ENCODE results near the gene DGKZ. TPM values are rescaled to one million over a fixed set of nuclear protein-coding genes. Genes with fewer than 3 reads are reported as not detected.

The DGKZ gene
- total and polyA plus RNA-seq, 2 of the 13 experiments (the other 11 are each of a cell fraction or from before 2014, with no cell fraction given) = 15.8 to 20.7 TPM

DNA sequence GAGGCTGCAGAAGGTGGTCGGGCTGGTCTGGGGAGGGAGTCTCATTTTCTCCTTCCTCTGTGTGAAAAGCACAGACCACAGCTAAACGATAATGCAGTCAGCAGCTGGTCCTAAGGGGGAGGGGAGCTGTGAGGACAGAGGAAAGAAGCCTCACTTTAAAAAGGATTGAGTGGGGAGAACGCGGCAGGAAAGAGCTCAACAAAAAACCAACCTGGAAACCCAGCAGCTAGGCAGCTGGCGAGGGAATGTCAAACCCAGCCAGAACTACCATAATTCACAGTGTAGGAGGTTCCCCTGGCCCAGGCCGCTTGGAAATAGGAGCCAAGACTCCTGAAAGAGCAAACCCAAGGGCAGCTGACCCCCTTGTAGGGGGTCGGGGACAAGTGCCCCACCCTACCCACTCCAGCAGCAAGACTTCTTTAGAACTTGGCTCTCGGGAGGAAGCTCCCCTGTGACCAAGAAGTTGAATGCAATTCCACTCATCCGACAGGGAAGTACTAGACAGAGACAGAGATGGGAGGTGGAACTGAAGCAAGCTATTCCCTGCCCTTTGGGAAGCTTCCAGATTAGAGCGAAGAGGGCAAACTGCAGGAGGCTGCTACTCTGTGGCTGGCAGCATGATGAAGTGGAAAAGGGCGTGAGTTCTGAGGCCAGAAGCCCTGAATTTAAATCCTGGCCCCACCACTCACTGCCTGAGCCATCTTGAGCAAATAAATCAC lies 16.5 kb upstream of the DGKZ start:
- H4K20me1 ChIP-seq (ENCODE audit: insufficient read depth, low read length) = peaks cover 7% of the 10 kb centered on the region; the same call in 1 of the 2 replicates
- H3K4me2 ChIP-seq (ENCODE audit: low read depth, low read length) = no peak overlapping the region
- no peak for DNase-seq (ENCODE audit: low spot score)
- no peaks in the 10 kb centered on the region for H3K9me3 ChIP-seq (ENCODE audit: low read length)
- BruUV-seq (replicated peaks) = no TSS peak
- POLR2A ChIA-PET = interaction anchor here (2.6 kb wide), 1 partner anchor 88 kb away, joined by 7 read pairs; no protein-coding TSS in a partner anchor
- H3K36me3 ChIP-seq (replicated peaks in 1 of 2; ENCODE audit: control insufficient read depth in 1 of 2, insufficient read depth in 2 of 2, low read length in 2 of 2) = no peaks in the 10 kb centered on the region
- peaks cover 21 to 81% of the 10 kb centered on the region in 2 experiments for H3K27me3 ChIP-seq (ENCODE audit: control insufficient read depth in 1 of 2, insufficient read depth in 2 of 2, low read length in 2 of 2)
- H3K79me2 ChIP-seq (ENCODE audit: insufficient read depth, low read length) = no peaks in the 10 kb centered on the region
- H3K27ac ChIP-seq (ENCODE audit: extremely low read length, insufficient read depth, low read length) = no peak overlapping the region
- no peak for ATAC-seq
- 13% methylated on average over 10 of the region's 11 CpGs for WGBS (ENCODE audit: low lambda C conversion rate)
- H3K9ac ChIP-seq (ENCODE audit: insufficient read depth, low read depth, low read length) = no peak overlapping the region
- no peak overlapping the region for H2AFZ ChIP-seq (ENCODE audit: low read length)
- H3K4me3 ChIP-seq (replicated peaks in 1 of 3; ENCODE audit: insufficient read depth in 1 of 3, low read depth in 2 of 3, low read length in 3 of 3) = no peak overlapping the region
- no peaks in the 10 kb centered on the region for H3K4me1 ChIP-seq (ENCODE audit: insufficient read depth, low read length)
- intact Hi-C loops (cut with micrococcal nuclease; ENCODE audit: unreplicated experiment) (no loop called here), in situ Hi-C loops (cut with HindIII; ENCODE audit: extremely low pct_ligation_motif_present, low pct_unique_long_range_greater_than_20kb) (no loop called here)
- FAIRE-seq = no peak
- CTCF ChIA-PET (ENCODE audit: low intra/inter-chr PET ratio, low total read pairs) = no interaction called here
- peak; percentile 35; the same call in 1 of the 2 replicates for TF ChIP-seq GZF1 (CRISPR knock-in tag; IDR thresholded peaks at IDR 0.05)
- TF ChIP-seq ZBTB20 (CRISPR knock-in tag; IDR thresholded peaks at IDR 0.05; ENCODE audit: borderline replicate concordance, low read depth) = no peak

DNA sequence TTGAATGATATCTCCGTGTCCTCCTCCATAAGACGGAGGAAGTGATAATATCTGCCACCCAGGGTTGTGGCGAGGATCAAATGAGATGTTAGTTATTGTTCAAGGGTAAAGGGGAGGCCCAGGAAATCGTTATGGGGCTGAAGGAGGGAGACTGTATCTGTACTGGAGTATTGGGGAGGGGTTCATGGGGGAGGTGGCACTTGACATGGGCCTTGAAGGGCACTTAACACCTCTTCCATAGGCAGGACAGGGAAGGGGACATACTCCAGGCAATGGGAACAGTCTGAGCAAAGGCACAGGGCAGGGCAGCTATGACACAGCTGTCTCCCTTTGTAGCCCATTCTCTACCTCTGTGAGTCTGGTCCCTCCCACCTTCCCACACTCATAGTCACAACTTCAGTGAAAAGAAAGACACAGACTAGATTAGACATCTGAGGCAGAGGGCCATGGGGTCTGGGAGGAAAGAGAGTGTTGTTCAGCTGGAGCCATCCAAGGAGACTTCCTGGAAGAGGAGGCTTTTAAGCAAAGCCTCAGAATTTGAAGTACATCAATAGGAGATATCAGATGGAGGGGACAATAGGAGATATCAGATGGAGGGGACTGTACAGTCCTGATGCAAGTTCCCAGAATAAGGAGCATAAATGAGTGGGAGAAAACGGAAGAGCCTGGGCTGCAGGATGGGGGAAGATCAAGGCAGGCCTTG lies 15.8 kb upstream of the DGKZ start:
- TF ChIP-seq FOXM1 (CRISPR knock-in tag; IDR thresholded peaks at IDR 0.05) (no peak), TARDBP (CRISPR knock-in tag; IDR thresholded peaks at IDR 0.05) (no peak), TBX3 (IDR thresholded peaks at IDR 0.05; ENCODE audit: borderline replicate concordance) (no peak), POLR2AphosphoS5 (IDR thresholded peaks at IDR 0.05; ENCODE audit: low read depth, low read length) (no peak), ZBTB20 (CRISPR knock-in tag; IDR thresholded peaks at IDR 0.05; ENCODE audit: borderline replicate concordance, low read depth) (no peak), ZNF232 (CRISPR knock-in tag; IDR thresholded peaks at IDR 0.05; ENCODE audit: borderline replicate concordance) (no peak)
- TF ChIP-seq, protein P1, sequence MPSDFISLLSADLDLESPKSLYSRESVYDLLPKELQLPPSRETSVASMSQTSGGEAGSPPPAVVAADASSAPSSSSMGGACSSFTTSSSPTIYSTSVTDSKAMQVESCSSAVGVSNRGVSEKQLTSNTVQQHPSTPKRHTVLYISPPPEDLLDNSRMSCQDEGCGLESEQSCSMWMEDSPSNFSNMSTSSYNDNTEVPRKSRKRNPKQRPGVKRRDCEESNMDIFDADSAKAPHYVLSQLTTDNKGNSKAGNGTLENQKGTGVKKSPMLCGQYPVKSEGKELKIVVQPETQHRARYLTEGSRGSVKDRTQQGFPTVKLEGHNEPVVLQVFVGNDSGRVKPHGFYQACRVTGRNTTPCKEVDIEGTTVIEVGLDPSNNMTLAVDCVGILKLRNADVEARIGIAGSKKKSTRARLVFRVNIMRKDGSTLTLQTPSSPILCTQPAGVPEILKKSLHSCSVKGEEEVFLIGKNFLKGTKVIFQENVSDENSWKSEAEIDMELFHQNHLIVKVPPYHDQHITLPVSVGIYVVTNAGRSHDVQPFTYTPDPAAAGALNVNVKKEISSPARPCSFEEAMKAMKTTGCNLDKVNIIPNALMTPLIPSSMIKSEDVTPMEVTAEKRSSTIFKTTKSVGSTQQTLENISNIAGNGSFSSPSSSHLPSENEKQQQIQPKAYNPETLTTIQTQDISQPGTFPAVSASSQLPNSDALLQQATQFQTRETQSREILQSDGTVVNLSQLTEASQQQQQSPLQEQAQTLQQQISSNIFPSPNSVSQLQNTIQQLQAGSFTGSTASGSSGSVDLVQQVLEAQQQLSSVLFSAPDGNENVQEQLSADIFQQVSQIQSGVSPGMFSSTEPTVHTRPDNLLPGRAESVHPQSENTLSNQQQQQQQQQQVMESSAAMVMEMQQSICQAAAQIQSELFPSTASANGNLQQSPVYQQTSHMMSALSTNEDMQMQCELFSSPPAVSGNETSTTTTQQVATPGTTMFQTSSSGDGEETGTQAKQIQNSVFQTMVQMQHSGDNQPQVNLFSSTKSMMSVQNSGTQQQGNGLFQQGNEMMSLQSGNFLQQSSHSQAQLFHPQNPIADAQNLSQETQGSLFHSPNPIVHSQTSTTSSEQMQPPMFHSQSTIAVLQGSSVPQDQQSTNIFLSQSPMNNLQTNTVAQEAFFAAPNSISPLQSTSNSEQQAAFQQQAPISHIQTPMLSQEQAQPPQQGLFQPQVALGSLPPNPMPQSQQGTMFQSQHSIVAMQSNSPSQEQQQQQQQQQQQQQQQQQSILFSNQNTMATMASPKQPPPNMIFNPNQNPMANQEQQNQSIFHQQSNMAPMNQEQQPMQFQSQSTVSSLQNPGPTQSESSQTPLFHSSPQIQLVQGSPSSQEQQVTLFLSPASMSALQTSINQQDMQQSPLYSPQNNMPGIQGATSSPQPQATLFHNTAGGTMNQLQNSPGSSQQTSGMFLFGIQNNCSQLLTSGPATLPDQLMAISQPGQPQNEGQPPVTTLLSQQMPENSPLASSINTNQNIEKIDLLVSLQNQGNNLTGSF (CRISPR knock-in tag; IDR thresholded peaks at IDR 0.05) = no peak
- TF ChIP-seq, protein P2, sequence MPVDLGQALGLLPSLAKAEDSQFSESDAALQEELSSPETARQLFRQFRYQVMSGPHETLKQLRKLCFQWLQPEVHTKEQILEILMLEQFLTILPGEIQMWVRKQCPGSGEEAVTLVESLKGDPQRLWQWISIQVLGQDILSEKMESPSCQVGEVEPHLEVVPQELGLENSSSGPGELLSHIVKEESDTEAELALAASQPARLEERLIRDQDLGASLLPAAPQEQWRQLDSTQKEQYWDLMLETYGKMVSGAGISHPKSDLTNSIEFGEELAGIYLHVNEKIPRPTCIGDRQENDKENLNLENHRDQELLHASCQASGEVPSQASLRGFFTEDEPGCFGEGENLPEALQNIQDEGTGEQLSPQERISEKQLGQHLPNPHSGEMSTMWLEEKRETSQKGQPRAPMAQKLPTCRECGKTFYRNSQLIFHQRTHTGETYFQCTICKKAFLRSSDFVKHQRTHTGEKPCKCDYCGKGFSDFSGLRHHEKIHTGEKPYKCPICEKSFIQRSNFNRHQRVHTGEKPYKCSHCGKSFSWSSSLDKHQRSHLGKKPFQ (CRISPR knock-in tag; IDR thresholded peaks at IDR 0.05; ENCODE audit: insufficient replicate concordance) = no peak
- BruUV-seq (replicated peaks) = no TSS peak
- in situ Hi-C loops (cut with HindIII; ENCODE audit: extremely low pct_ligation_motif_present, low pct_unique_long_range_greater_than_20kb) (no loop called here), intact Hi-C loops (cut with micrococcal nuclease; ENCODE audit: unreplicated experiment) (no loop called here)
- DNase-seq (ENCODE audit: low spot score) (no peak), FAIRE-seq (no peak), ATAC-seq (no peak)
- Histone ChIP-seq H3K79me2 (ENCODE audit: insufficient read depth, low read length) (no peaks in the 10 kb centered on the region), H3K36me3 (replicated peaks in 1 of 2; ENCODE audit: control insufficient read depth in 1 of 2, insufficient read depth in 2 of 2, low read length in 2 of 2) (no peaks in the 10 kb centered on the region), H3K4me2 (ENCODE audit: low read depth, low read length) (no peak overlapping the region), H3K4me1 (ENCODE audit: insufficient read depth, low read length) (0 out of 2 replicates have a peak, but pooled peaks cover under 1% of the 10 kb centered on the region), H3K4me3 (replicated peaks in 1 of 3; ENCODE audit: insufficient read depth in 1 of 3, low read depth in 2 of 3, low read length in 3 of 3) (no peak overlapping the region), H2AFZ (ENCODE audit: low read length) (no peak overlapping the region), H3K9me3 (ENCODE audit: low read length) (no peaks in the 10 kb centered on the region), H3K27me3 (ENCODE audit: control insufficient read depth in 1 of 2, insufficient read depth in 2 of 2, low read length in 2 of 2) (peaks cover 21 to 86% of the 10 kb centered on the region in 2 experiments), H3K27ac (ENCODE audit: extremely low read length, insufficient read depth, low read length) (no peak overlapping the region), H4K20me1 (ENCODE audit: insufficient read depth, low read length) (peaks cover 7% of the 10 kb centered on the region; the same call in 1 of the 2 replicates), H3K9ac (ENCODE audit: insufficient read depth, low read depth, low read length) (no peak overlapping the region)
- ChIA-PET CTCF (ENCODE audit: low intra/inter-chr PET ratio, low total read pairs) (no interaction called here), POLR2A (interaction anchor here (2.6 kb wide), 1 partner anchor 88 kb away, joined by 7 read pairs; no protein-coding TSS in a partner anchor)
- WGBS (ENCODE audit: low lambda C conversion rate) = 35% methylated on average over 5 of the region's 5 CpGs

Measured in HepG2 (cell line).